Mammary epithelial cell (primary cell): Measurements from ENCODE around the gene TRIM29.

ENCODE experiments used
- CTCF ChIP-seq, 2 donors: IDR thresholded peaks in 1 of 2; conservative IDR thresholded peaks in 1 of 2; 2 replicates each; pipeline ENCODE4 v1.5.1; 2011 to 2012; ENCODE audit warnings: inconsistent platforms in 2 of 2, low read length in 2 of 2, mild to moderate bottlenecking in 2 of 2, control low read depth in 1 of 2, low read depth in 1 of 2; ENCODE audit not compliant: insufficient read depth in 1 of 2; ENCODE audit errors: extremely low read depth in 1 of 2
- EZH2 ChIP-seq: IDR thresholded peaks from 2 replicates; pipeline ENCODE4 v1.6.1; 2012; ENCODE audit warnings: low read length, inconsistent platforms, borderline replicate concordance

- no peak for TF ChIP-seq CTCF (conservative IDR thresholded peaks at IDR 0.05 in 1 of 2, IDR thresholded peaks at IDR 0.05 in 1 of 2; ENCODE audit: extremely low read depth in 1 of 2, insufficient read depth in 1 of 2, low read depth in 1 of 2, low read length in 2 of 2)
- no peak for TF ChIP-seq EZH2
These were observed 35.1 kb downstream of the TRIM29 start for GRCh38 chr11:120102864-120103122.
